HL-60 (cell line): ENCODE measurements around the gene PHLDA1.
"Not testable (repeated sequence)": the region's sequence is repeated elsewhere in the genome, so short reads cannot be mapped to it uniquely, and the experiment has no call there.

Experiments
- DNase-seq, 2 experiments: peaks; one replicate each; pipeline ENCODE4 v3.0.0-alpha.2; 2010 to 2020; ENCODE audit warnings: low read depth in 1 of 2, low spot score in 1 of 2
- H3K27ac ChIP-seq: fragments of 250-450 bp; sonication (Bioruptor Pico); replicated peaks from 2 replicates; pipeline ENCODE4 v1.5.1; 2020; ENCODE audit warnings: mild to moderate bottlenecking, moderate library complexity
- H3K27me3 ChIP-seq: fragments of 250-450 bp; sonication (Bioruptor Pico); 2 replicates; pipeline ENCODE4 v1.5.1; 2021; ENCODE audit warnings: mild to moderate bottlenecking, moderate library complexity; ENCODE audit not compliant: insufficient read depth, poor library complexity, severe bottlenecking
- H3K4me3 ChIP-seq: replicated peaks from 2 replicates; pipeline ENCODE4 v1.5.1; 2011; ENCODE audit warnings: mild to moderate bottlenecking, control low read depth, low read length; ENCODE audit not compliant: insufficient read depth
- CTCF ChIP-seq: IDR thresholded peaks from one replicate; pipeline ENCODE4 v1.5.1; 2011; ENCODE audit warnings: low read length, control low read depth, inconsistent platforms; ENCODE audit not compliant: insufficient read depth
- GABPA ChIP-seq: IDR thresholded peaks from 2 replicates; pipeline ENCODE4 v1.6.1; 2012; ENCODE audit warnings: low read depth
- POLR2AphosphoS5 ChIP-seq: IDR thresholded peaks from 2 replicates; pipeline ENCODE4 v1.6.1; 2012; ENCODE audit warnings: low read depth
- REST ChIP-seq: IDR thresholded peaks from 2 replicates; pipeline ENCODE4 v1.6.1; 2012; ENCODE audit warnings: low read depth; ENCODE audit not compliant: insufficient replicate concordance
- SPI1 ChIP-seq: IDR thresholded peaks from 2 replicates; pipeline ENCODE4 v1.6.1; 2012; ENCODE audit warnings: low read depth, mild to moderate bottlenecking, borderline replicate concordance

Gene PHLDA1

GRCh38 chr12:75991753-75992152, 39.8 kb downstream of the PHLDA1 start:
- no peaks in the 10 kb centered on the region for H3K27me3 ChIP-seq
- no peak overlapping the region for H3K27ac ChIP-seq
- no peak overlapping the region for H3K4me3 ChIP-seq
- TF ChIP-seq POLR2AphosphoS5 (no peak), CTCF (no peak), GABPA (no peak), SPI1 (no peak), REST (no peak)
- no peak for DNase-seq

- TF ChIP-seq SPI1 (no peak), GABPA (no peak), CTCF (no peak), POLR2AphosphoS5 (no peak), REST (no peak)
- no peak for DNase-seq
- H3K27me3 ChIP-seq, result no peaks in the 10 kb centered on the region
- no peak overlapping the region for H3K4me3 ChIP-seq
- H3K27ac ChIP-seq, result no peak overlapping the region
Measured at GRCh38 chr12:75990189-75990912, 41.2 kb downstream of the PHLDA1 start.

- not testable (repeated sequence) for H3K27ac ChIP-seq
Measured at GRCh38 chr12:75987709-75988108, 43.9 kb downstream of the PHLDA1 start.

GRCh38 chr12:75986001-75986746, 45.4 kb downstream of the PHLDA1 start:
- Histone ChIP-seq H3K4me3 (no peak overlapping the region), H3K27me3 (no peaks in the 10 kb centered on the region), H3K27ac (no peak overlapping the region)
- no peak for TF ChIP-seq POLR2AphosphoS5
- no peak for TF ChIP-seq SPI1
- TF ChIP-seq REST, result no peak
- TF ChIP-seq CTCF, result no peak
- TF ChIP-seq GABPA, result no peak
- DNase-seq, result no peak

More at GRCh38 chr12:75987709-75988108, 43.9 kb downstream of the PHLDA1 start:
- not testable (repeated sequence) for DNase-seq, H3K27me3 ChIP-seq, H3K4me3 ChIP-seq
